ENCODE data around the gene PRSS12. TPM values are rescaled to one million over a fixed set of nuclear protein-coding genes. Genes with fewer than 3 reads are reported as not detected.

The PRSS12 gene
- total RNA-seq, 1 donor from 2014 or later, result 2.3 TPM

DNA sequence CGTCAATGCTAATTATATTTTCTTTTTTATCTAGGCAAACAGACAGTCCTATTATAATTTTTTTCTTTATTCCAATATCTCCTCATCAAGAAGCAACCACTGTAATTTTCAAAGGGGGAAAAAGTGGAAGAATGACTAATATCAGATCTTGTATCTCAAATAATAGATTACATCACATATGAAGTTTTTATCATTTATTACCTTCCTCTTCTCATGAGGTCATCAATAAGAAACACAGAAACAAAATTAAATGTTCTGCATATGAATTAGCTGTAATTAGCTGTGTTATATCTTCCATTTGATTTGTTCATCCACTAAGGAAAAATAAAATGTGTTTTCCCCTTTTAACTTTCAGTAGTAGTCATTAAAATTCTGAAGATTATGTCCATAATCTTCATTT lies 14.3 kb downstream of the PRSS12 start:
- TF ChIP-seq, protein P1, sequence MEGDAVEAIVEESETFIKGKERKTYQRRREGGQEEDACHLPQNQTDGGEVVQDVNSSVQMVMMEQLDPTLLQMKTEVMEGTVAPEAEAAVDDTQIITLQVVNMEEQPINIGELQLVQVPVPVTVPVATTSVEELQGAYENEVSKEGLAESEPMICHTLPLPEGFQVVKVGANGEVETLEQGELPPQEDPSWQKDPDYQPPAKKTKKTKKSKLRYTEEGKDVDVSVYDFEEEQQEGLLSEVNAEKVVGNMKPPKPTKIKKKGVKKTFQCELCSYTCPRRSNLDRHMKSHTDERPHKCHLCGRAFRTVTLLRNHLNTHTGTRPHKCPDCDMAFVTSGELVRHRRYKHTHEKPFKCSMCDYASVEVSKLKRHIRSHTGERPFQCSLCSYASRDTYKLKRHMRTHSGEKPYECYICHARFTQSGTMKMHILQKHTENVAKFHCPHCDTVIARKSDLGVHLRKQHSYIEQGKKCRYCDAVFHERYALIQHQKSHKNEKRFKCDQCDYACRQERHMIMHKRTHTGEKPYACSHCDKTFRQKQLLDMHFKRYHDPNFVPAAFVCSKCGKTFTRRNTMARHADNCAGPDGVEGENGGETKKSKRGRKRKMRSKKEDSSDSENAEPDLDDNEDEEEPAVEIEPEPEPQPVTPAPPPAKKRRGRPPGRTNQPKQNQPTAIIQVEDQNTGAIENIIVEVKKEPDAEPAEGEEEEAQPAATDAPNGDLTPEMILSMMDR (IDR thresholded peaks at IDR 0.05; ENCODE audit: insufficient read depth, low read length, poor library complexity, severe bottlenecking), result no peak
- Histone ChIP-seq H3K4me3 (ENCODE audit: low read depth, low read length) (no peak overlapping the region), H3K27me3 (ENCODE audit: control insufficient read depth, insufficient read depth, low read length) (no peaks in the 10 kb centered on the region), H3K36me3 (ENCODE audit: control insufficient read depth, insufficient read depth, low read length) (no peaks in the 10 kb centered on the region)
- no peak for DNase-seq (ENCODE audit: low read depth)

- no peak for DNase-seq (ENCODE audit: low read depth)
These were observed 14.8 kb downstream of the PRSS12 start for GRCh38 chr4:118337954-118338353.

DNA sequence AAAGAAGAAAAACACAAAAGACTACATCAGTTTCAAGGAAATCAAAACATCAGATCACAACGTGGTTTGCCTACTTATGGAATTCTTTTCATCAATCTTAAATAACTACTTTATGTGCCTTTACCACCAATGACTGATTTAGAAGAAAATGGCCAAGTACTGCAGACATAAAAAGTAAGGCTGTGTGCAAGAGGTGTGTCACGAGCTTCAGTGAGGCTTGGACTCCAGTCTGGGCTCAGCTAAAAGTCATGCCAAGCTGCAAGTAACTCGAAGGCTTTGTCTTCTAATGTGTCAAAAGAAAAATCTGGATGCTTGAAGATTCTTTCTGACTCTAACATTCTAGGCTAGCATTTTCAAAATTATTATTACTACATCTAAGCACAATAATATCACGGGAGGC lies 17.0 kb downstream of the PRSS12 start:
- H3K4me3 ChIP-seq (ENCODE audit: low read depth, low read length), result no peak overlapping the region
- no peaks in the 10 kb centered on the region for H3K27me3 ChIP-seq (ENCODE audit: control insufficient read depth, insufficient read depth, low read length)
- TF ChIP-seq, protein P1 (IDR thresholded peaks at IDR 0.05; ENCODE audit: insufficient read depth, low read length, poor library complexity, severe bottlenecking), result no peak
- no peaks in the 10 kb centered on the region for H3K36me3 ChIP-seq (ENCODE audit: control insufficient read depth, insufficient read depth, low read length)
- DNase-seq (ENCODE audit: low read depth), result no peak

More at GRCh38 chr4:118337954-118338353, 14.8 kb downstream of the PRSS12 start:
- TF ChIP-seq, protein P1 (IDR thresholded peaks at IDR 0.05; ENCODE audit: insufficient read depth, low read length, poor library complexity, severe bottlenecking), result no peak
- H3K27me3 ChIP-seq (ENCODE audit: control insufficient read depth, insufficient read depth, low read length), result no peaks in the 10 kb centered on the region
- no peak overlapping the region for H3K4me3 ChIP-seq (ENCODE audit: low read depth, low read length)
- H3K36me3 ChIP-seq (ENCODE audit: control insufficient read depth, insufficient read depth, low read length), result no peaks in the 10 kb centered on the region

- DNase-seq (ENCODE audit: low read depth), result no peak
- H3K36me3 ChIP-seq (ENCODE audit: control insufficient read depth, insufficient read depth, low read length), result no peaks in the 10 kb centered on the region
- H3K27me3 ChIP-seq (ENCODE audit: control insufficient read depth, insufficient read depth, low read length), result no peaks in the 10 kb centered on the region
- no peak overlapping the region for H3K4me3 ChIP-seq (ENCODE audit: low read depth, low read length)
- TF ChIP-seq, protein P1 (IDR thresholded peaks at IDR 0.05; ENCODE audit: insufficient read depth, low read length, poor library complexity, severe bottlenecking), result no peak
These were observed 17.5 kb downstream of the PRSS12 start for GRCh38 chr4:118335324-118335723.

DNA sequence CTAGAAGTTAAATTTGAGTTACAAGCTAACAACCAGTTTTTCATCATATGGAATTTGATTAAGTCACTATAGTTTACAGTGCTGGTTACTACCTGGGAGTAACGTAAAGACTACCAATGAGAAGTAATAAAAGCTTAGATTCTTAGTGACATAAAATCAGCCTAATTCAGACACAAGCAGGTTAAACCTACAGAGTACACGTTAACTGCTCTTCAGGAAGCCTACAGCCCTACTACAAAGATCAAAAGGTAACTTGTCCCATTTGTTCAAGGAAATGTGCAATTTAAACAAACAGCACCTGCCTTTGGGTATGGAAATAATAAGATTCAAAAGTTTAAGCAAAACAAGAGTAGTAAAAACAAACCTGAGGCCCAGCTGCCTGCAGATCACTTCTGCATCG lies 21.5 kb downstream of the PRSS12 start:
- DNase-seq (ENCODE audit: low read depth), result no peak

DNA sequence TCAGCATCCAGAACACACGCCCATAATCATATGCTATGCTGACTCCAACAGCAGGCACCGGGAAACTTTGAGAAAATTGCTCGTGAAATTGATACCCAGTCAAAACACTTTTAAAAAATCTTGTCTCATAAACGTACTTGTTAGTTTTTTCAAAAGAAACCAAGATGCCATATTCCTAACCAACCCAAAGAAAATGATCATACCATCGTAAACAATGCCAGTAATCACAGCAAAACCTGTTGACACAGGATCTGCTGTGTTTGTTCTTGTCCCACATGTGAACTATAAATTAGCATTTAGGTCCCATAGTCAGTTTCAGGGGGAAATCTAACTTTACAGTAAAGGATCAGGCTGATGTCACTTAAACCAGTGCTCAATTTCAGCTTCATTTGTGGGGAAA lies 23.0 kb downstream of the PRSS12 start:
- no peak overlapping the region for H3K4me3 ChIP-seq (ENCODE audit: low read depth, low read length)
- DNase-seq (ENCODE audit: low read depth), result no peak
- no peaks in the 10 kb centered on the region for H3K27me3 ChIP-seq (ENCODE audit: control insufficient read depth, insufficient read depth, low read length)
- H3K36me3 ChIP-seq (ENCODE audit: control insufficient read depth, insufficient read depth, low read length), result no peaks in the 10 kb centered on the region
- TF ChIP-seq, protein P1 (IDR thresholded peaks at IDR 0.05; ENCODE audit: insufficient read depth, low read length, poor library complexity, severe bottlenecking), result no peak

More for the DNA sequence above, 21.5 kb downstream of the PRSS12 start:
- TF ChIP-seq, protein P1 (IDR thresholded peaks at IDR 0.05; ENCODE audit: insufficient read depth, low read length, poor library complexity, severe bottlenecking), result no peak
- no peak overlapping the region for H3K4me3 ChIP-seq (ENCODE audit: low read depth, low read length)
- no peaks in the 10 kb centered on the region for H3K27me3 ChIP-seq (ENCODE audit: control insufficient read depth, insufficient read depth, low read length)
- H3K36me3 ChIP-seq (ENCODE audit: control insufficient read depth, insufficient read depth, low read length), result no peaks in the 10 kb centered on the region

Data from kidney epithelial cell (primary cell).